ENCODE measurements around the gene GULP1.
A peak's percentile ranks its signal among the peaks of the same experiment; 100 is the strongest.

The GULP1 gene

DNA sequence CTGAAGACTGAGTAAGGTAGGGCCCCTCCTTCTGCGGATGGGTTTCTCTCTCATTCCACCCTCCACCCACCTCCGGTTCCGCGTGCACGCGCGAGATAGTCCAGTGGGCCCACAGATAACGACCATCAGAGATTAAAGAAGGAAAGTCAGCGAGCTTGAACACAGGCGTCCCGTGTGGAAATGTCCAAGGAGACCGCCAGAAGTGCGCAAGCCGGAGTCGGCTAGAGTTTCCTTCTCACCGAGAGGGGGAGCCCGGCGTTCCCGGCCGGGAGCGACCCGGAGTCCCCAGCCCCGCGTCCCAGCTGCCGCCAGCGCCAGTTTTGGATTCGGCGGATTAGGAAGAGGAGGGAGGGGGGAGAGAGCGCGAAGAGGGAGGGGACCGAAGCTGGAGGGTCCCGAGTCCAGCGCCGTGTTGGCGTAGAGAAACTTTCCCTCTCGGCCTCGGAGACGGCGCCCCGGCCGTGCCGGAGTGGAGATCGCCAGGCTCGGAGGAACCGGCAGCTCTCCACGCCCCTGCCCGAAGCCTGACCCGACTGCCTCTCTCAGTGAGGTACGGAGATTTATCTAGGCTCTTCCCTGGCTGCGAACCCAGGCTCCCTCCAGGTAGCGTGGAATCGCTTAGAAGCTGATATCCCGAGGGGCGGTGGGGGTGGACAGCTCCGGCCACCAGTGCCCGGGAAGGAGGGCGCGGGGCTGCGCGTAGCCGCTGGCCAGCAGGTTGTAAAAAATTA is at the start of gene GULP1:
GULP1 (plus strand) TSS at position 258 of the 731 bp plus-strand sequence. CDS start 185,829 bp downstream, outside the sequence.
- H3K27ac ChIP-seq (ENCODE audit: low read depth, low read length) = peak within 1 kb of the TSS; percentile 95
- H3K9ac ChIP-seq (ENCODE audit: low read depth, low read length) = peak within 1 kb of the TSS; percentile 96
- peak within 1 kb of the TSS; percentile 98 for H3K4me3 ChIP-seq (ENCODE audit: low read depth, low read length)
- no peaks in the 10 kb centered on the region for H3K36me3 ChIP-seq (ENCODE audit: control insufficient read depth, insufficient read depth, low read length)
- H3K4me1 ChIP-seq (ENCODE audit: control insufficient read depth, insufficient read depth, low read length) = peaks cover 17% of the 10 kb centered on the region; the same call in 1 of the 2 replicates
- H3K9me3 ChIP-seq (ENCODE audit: control insufficient read depth, insufficient read depth, low read length) = no peaks in the 10 kb centered on the region
- H3K27me3 ChIP-seq (ENCODE audit: control insufficient read depth, insufficient read depth, low read length) = no peaks in the 10 kb centered on the region

GRCh38 chr2:188243381-188243780 is 48.3 kb upstream of the GULP1 start:
- peaks cover 11% of the 10 kb centered on the region; the same call in 1 of the 2 replicates for H3K4me1 ChIP-seq (ENCODE audit: control insufficient read depth, insufficient read depth, low read length)
- H3K27me3 ChIP-seq (ENCODE audit: control insufficient read depth, insufficient read depth, low read length) = no peaks in the 10 kb centered on the region
- peaks cover 10% of the 10 kb centered on the region; the same call in 1 of the 2 replicates for H3K9me3 ChIP-seq (ENCODE audit: control insufficient read depth, insufficient read depth, low read length)
- no peak overlapping the region for H3K27ac ChIP-seq (ENCODE audit: low read depth, low read length)
- H3K9ac ChIP-seq (ENCODE audit: low read depth, low read length) = no peak overlapping the region
- no peak overlapping the region for H3K4me3 ChIP-seq (ENCODE audit: low read depth, low read length)
- no peaks in the 10 kb centered on the region for H3K36me3 ChIP-seq (ENCODE audit: control insufficient read depth, insufficient read depth, low read length)

DNA sequence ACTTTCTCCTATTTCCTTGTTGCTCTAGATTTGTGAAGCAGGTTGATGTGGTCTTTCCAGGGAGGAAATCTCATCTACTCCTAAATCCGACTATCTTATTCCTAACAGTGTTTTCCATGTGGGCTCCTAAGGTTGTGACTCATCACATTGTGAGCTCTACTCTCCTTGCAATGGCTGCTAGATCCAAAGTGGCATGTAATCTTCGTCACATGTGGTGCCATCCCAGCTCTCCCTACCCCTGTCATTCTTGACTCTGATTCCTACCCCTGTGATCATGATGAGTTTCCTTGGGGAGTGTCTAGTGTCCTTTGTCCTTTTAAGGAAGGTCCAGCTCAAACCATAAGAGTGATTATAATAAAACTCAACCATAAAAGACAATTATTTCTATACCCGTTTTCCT is 47.3 kb upstream of the GULP1 start:
- H3K36me3 ChIP-seq (ENCODE audit: control insufficient read depth, insufficient read depth, low read length) = no peaks in the 10 kb centered on the region
- no peak overlapping the region for H3K9ac ChIP-seq (ENCODE audit: low read depth, low read length)
- H3K4me1 ChIP-seq (ENCODE audit: control insufficient read depth, insufficient read depth, low read length) = peaks cover 11% of the 10 kb centered on the region; the same call in 1 of the 2 replicates
- no peak overlapping the region for H3K4me3 ChIP-seq (ENCODE audit: low read depth, low read length)
- H3K9me3 ChIP-seq (ENCODE audit: control insufficient read depth, insufficient read depth, low read length) = 0 out of 2 replicates have a peak, but pooled peaks cover under 1% of the 10 kb centered on the region
- H3K27me3 ChIP-seq (ENCODE audit: control insufficient read depth, insufficient read depth, low read length) = no peaks in the 10 kb centered on the region
- no peak overlapping the region for H3K27ac ChIP-seq (ENCODE audit: low read depth, low read length)

GRCh38 chr2:188245230-188245629 is 46.4 kb upstream of the GULP1 start:
- Histone ChIP-seq H3K9me3 (ENCODE audit: control insufficient read depth, insufficient read depth, low read length) (no peaks in the 10 kb centered on the region), H3K27me3 (ENCODE audit: control insufficient read depth, insufficient read depth, low read length) (no peaks in the 10 kb centered on the region), H3K27ac (ENCODE audit: low read depth, low read length) (no peak overlapping the region), H3K9ac (ENCODE audit: low read depth, low read length) (no peak overlapping the region), H3K4me3 (ENCODE audit: low read depth, low read length) (no peak overlapping the region), H3K36me3 (ENCODE audit: control insufficient read depth, insufficient read depth, low read length) (no peaks in the 10 kb centered on the region), H3K4me1 (ENCODE audit: control insufficient read depth, insufficient read depth, low read length) (peaks cover 11% of the 10 kb centered on the region; the same call in 1 of the 2 replicates)

DNA sequence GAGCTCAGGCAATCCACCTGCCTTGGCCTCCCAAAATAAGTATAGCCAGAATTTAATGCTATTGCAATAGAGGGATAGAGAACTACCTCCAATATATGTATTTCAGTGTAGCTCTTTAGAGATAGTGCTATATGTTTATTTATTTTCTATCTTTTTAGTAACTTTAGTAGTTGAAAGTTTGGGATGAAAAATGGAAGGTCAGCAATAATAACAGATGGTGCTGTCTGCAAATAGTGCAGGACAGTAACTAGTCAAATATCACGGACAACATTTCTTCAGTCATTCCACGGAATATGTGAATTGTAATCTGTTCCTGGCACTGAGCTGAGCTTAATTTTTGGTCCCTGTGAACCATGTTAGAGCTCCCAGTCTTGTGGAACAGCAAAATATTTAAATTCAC is 43.2 kb upstream of the GULP1 start:
- Histone ChIP-seq H3K9me3 (ENCODE audit: control insufficient read depth, insufficient read depth, low read length) (no peaks in the 10 kb centered on the region), H3K4me3 (ENCODE audit: low read depth, low read length) (no peak overlapping the region), H3K4me1 (ENCODE audit: control insufficient read depth, insufficient read depth, low read length) (peaks cover 16% of the 10 kb centered on the region; the same call in 1 of the 2 replicates), H3K27ac (ENCODE audit: low read depth, low read length) (no peak overlapping the region), H3K9ac (ENCODE audit: low read depth, low read length) (no peak overlapping the region), H3K36me3 (ENCODE audit: control insufficient read depth, insufficient read depth, low read length) (no peaks in the 10 kb centered on the region), H3K27me3 (ENCODE audit: control insufficient read depth, insufficient read depth, low read length) (no peaks in the 10 kb centered on the region)

- no peaks in the 10 kb centered on the region for H3K27me3 ChIP-seq (ENCODE audit: control insufficient read depth, insufficient read depth, low read length)
- no peak overlapping the region for H3K4me3 ChIP-seq (ENCODE audit: low read depth, low read length)
- no peaks in the 10 kb centered on the region for H3K36me3 ChIP-seq (ENCODE audit: control insufficient read depth, insufficient read depth, low read length)
- H3K9me3 ChIP-seq (ENCODE audit: control insufficient read depth, insufficient read depth, low read length) = no peaks in the 10 kb centered on the region
- no peak overlapping the region for H3K9ac ChIP-seq (ENCODE audit: low read depth, low read length)
- H3K27ac ChIP-seq (ENCODE audit: low read depth, low read length) = no peak overlapping the region
- H3K4me1 ChIP-seq (ENCODE audit: control insufficient read depth, insufficient read depth, low read length) = peaks cover 16% of the 10 kb centered on the region
These were observed 40.6 kb upstream of the GULP1 start for GRCh38 chr2:188251034-188251433.

GRCh38 chr2:188256420-188256819 is 35.3 kb upstream of the GULP1 start:
- Histone ChIP-seq H3K9ac (ENCODE audit: low read depth, low read length) (no peak overlapping the region), H3K4me3 (ENCODE audit: low read depth, low read length) (no peak overlapping the region)

GRCh38 chr2:188265315-188265714 is 26.4 kb upstream of the GULP1 start:
- H3K9me3 ChIP-seq (ENCODE audit: control insufficient read depth, insufficient read depth, low read length) = 0 out of 2 replicates have a peak, but pooled peaks cover 7% of the 10 kb centered on the region
- H3K4me3 ChIP-seq (ENCODE audit: low read depth, low read length) = no peak overlapping the region
- H3K27me3 ChIP-seq (ENCODE audit: control insufficient read depth, insufficient read depth, low read length) = no peaks in the 10 kb centered on the region
- H3K4me1 ChIP-seq (ENCODE audit: control insufficient read depth, insufficient read depth, low read length) = no peaks in the 10 kb centered on the region
- no peak overlapping the region for H3K9ac ChIP-seq (ENCODE audit: low read depth, low read length)
- H3K36me3 ChIP-seq (ENCODE audit: control insufficient read depth, insufficient read depth, low read length) = no peaks in the 10 kb centered on the region
- no peak overlapping the region for H3K27ac ChIP-seq (ENCODE audit: low read depth, low read length)

More at GRCh38 chr2:188256420-188256819, 35.3 kb upstream of the GULP1 start:
- Histone ChIP-seq H3K36me3 (ENCODE audit: control insufficient read depth, insufficient read depth, low read length) (no peaks in the 10 kb centered on the region), H3K4me1 (ENCODE audit: control insufficient read depth, insufficient read depth, low read length) (peaks cover 2% of the 10 kb centered on the region; the same call in 1 of the 2 replicates), H3K27ac (ENCODE audit: low read depth, low read length) (no peak overlapping the region), H3K9me3 (ENCODE audit: control insufficient read depth, insufficient read depth, low read length) (no peaks in the 10 kb centered on the region), H3K27me3 (ENCODE audit: control insufficient read depth, insufficient read depth, low read length) (no peaks in the 10 kb centered on the region)

GRCh38 chr2:188267776-188268175 is 23.9 kb upstream of the GULP1 start:
- Histone ChIP-seq H3K4me1 (ENCODE audit: control insufficient read depth, insufficient read depth, low read length) (peaks cover under 1% of the 10 kb centered on the region; the same call in 1 of the 2 replicates), H3K9me3 (ENCODE audit: control insufficient read depth, insufficient read depth, low read length) (0 out of 2 replicates have a peak, but pooled peaks cover 7% of the 10 kb centered on the region), H3K36me3 (ENCODE audit: control insufficient read depth, insufficient read depth, low read length) (no peaks in the 10 kb centered on the region), H3K27me3 (ENCODE audit: control insufficient read depth, insufficient read depth, low read length) (no peaks in the 10 kb centered on the region), H3K4me3 (ENCODE audit: low read depth, low read length) (no peak overlapping the region), H3K27ac (ENCODE audit: low read depth, low read length) (no peak overlapping the region), H3K9ac (ENCODE audit: low read depth, low read length) (no peak overlapping the region)

DNA sequence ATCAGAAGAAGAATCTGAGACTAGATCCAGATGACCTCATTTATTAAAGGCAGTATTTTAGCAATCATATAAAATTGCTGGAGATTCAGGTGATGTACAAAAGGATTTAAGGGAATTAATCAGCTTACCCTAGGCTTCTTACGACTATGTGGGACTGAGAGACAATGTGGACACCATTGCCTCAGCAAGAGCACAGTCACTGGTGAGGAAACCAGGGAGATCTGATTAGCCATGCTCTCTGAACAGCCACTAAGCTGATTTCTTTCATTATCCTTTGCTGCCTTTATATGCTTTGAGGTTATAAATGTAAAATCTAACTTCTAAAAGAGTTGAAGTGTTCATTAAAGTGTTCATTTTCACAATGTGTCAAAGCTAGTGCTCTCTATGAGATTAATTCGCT is 22.7 kb upstream of the GULP1 start:
- no peak overlapping the region for H3K27ac ChIP-seq (ENCODE audit: low read depth, low read length)
- H3K4me3 ChIP-seq (ENCODE audit: low read depth, low read length) = no peak overlapping the region
- no peaks in the 10 kb centered on the region for H3K36me3 ChIP-seq (ENCODE audit: control insufficient read depth, insufficient read depth, low read length)
- H3K4me1 ChIP-seq (ENCODE audit: control insufficient read depth, insufficient read depth, low read length) = peaks cover 11% of the 10 kb centered on the region
- H3K9me3 ChIP-seq (ENCODE audit: control insufficient read depth, insufficient read depth, low read length) = 0 out of 2 replicates have a peak, but pooled peaks cover 7% of the 10 kb centered on the region
- no peak overlapping the region for H3K9ac ChIP-seq (ENCODE audit: low read depth, low read length)
- no peaks in the 10 kb centered on the region for H3K27me3 ChIP-seq (ENCODE audit: control insufficient read depth, insufficient read depth, low read length)

- no peak overlapping the region for H3K4me3 ChIP-seq (ENCODE audit: low read depth, low read length)
- no peak overlapping the region for H3K27ac ChIP-seq (ENCODE audit: low read depth, low read length)
- no peaks in the 10 kb centered on the region for H3K36me3 ChIP-seq (ENCODE audit: control insufficient read depth, insufficient read depth, low read length)
- no peaks in the 10 kb centered on the region for H3K27me3 ChIP-seq (ENCODE audit: control insufficient read depth, insufficient read depth, low read length)
- 0 out of 2 replicates have a peak, but pooled peaks cover 7% of the 10 kb centered on the region for H3K9me3 ChIP-seq (ENCODE audit: control insufficient read depth, insufficient read depth, low read length)
- no peak overlapping the region for H3K9ac ChIP-seq (ENCODE audit: low read depth, low read length)
- H3K4me1 ChIP-seq (ENCODE audit: control insufficient read depth, insufficient read depth, low read length) = peaks cover 40% of the 10 kb centered on the region
These were observed 19.6 kb upstream of the GULP1 start for GRCh38 chr2:188272121-188272520.
